ENCODE results near the gene TREML2. TPM values are rescaled to one million over a fixed set of nuclear protein-coding genes. Genes with fewer than 3 reads are reported as not detected.

Gene TREML2
- total RNA-seq, 6 experiments from 2014 or later: 0.06 to 0.20 (median 0.12) TPM; not detected in 2

GRCh38 chr6:41224800-41225199 lies 23.9 kb upstream of the TREML2 start:
- Histone ChIP-seq H3K27me3 (no peaks in the 10 kb centered on the region), H3K36me3 (no peaks in the 10 kb centered on the region), H3K4me1 (no peaks in the 10 kb centered on the region), H3K9me3 (no peaks in the 10 kb centered on the region), H3K27ac (no peak overlapping the region), H3K4me3 (no peak overlapping the region)
- no peak for DNase-seq
- ATAC-seq: no peak
- intact Hi-C loops (cut with DNase I): no loop called here
- no peak for TF ChIP-seq CTCF (IDR thresholded peaks at IDR 0.05)
- no peak for TF ChIP-seq POLR2A (IDR thresholded peaks at IDR 0.05)
- WGBS (ENCODE audit: insufficient coverage, low coverage, low lambda C conversion rate, missing lambda C conversion rate): 89% methylated on average over 1 of the region's 1 CpG

- H3K4me3 ChIP-seq: no peak overlapping the region
- WGBS (ENCODE audit: insufficient coverage, low coverage, low lambda C conversion rate, missing lambda C conversion rate): 60% methylated on average over 1 of the region's 5 CpGs
- H3K9me3 ChIP-seq: no peaks in the 10 kb centered on the region
- DNase-seq: no peak
- intact Hi-C loops (cut with DNase I): no loop called here
- peak in 1 of 4 donors; percentile 37 for ATAC-seq
- no peaks in the 10 kb centered on the region for H3K36me3 ChIP-seq
- no peaks in the 10 kb centered on the region for H3K4me1 ChIP-seq
- TF ChIP-seq CTCF (IDR thresholded peaks at IDR 0.05) (no peak), POLR2A (IDR thresholded peaks at IDR 0.05) (no peak)
- H3K27me3 ChIP-seq: no peaks in the 10 kb centered on the region
- H3K27ac ChIP-seq: no peak overlapping the region
Measured at GRCh38 chr6:41222513-41222912, 21.6 kb upstream of the TREML2 start.

GRCh38 chr6:41222045-41222444 lies 21.1 kb upstream of the TREML2 start:
- intact Hi-C loops (cut with DNase I): no loop called here
- TF ChIP-seq CTCF (IDR thresholded peaks at IDR 0.05): no peak
- no peak for TF ChIP-seq POLR2A (IDR thresholded peaks at IDR 0.05)
- no peak overlapping the region for H3K27ac ChIP-seq
- DNase-seq (no peak), ATAC-seq (no peak)
- no peaks in the 10 kb centered on the region for H3K9me3 ChIP-seq
- H3K4me3 ChIP-seq: no peak overlapping the region
- no peaks in the 10 kb centered on the region for H3K36me3 ChIP-seq
- 63% methylated on average over 3 of the region's 4 CpGs for WGBS (ENCODE audit: insufficient coverage, low coverage, low lambda C conversion rate, missing lambda C conversion rate)
- H3K27me3 ChIP-seq: no peaks in the 10 kb centered on the region
- no peaks in the 10 kb centered on the region for H3K4me1 ChIP-seq

- H3K36me3 ChIP-seq: no peaks in the 10 kb centered on the region
- H3K4me1 ChIP-seq: no peaks in the 10 kb centered on the region
- H3K27ac ChIP-seq: no peak overlapping the region
- H3K27me3 ChIP-seq: no peaks in the 10 kb centered on the region
- intact Hi-C loops (cut with DNase I): no loop called here
- H3K4me3 ChIP-seq: no peak overlapping the region
- DNase-seq (no peak), ATAC-seq (no peak)
- WGBS (ENCODE audit: insufficient coverage, low coverage, low lambda C conversion rate, missing lambda C conversion rate): 12% methylated on average over 4 of the region's 5 CpGs
- H3K9me3 ChIP-seq: no peaks in the 10 kb centered on the region
- TF ChIP-seq CTCF (IDR thresholded peaks at IDR 0.05) (no peak), POLR2A (IDR thresholded peaks at IDR 0.05) (no peak)
Measured at GRCh38 chr6:41216616-41217015, 15.7 kb upstream of the TREML2 start.

GRCh38 chr6:41215777-41216176 lies 14.8 kb upstream of the TREML2 start:
- Histone ChIP-seq H3K9me3 (no peaks in the 10 kb centered on the region), H3K27me3 (no peaks in the 10 kb centered on the region), H3K27ac (no peak overlapping the region), H3K36me3 (no peaks in the 10 kb centered on the region), H3K4me1 (no peaks in the 10 kb centered on the region), H3K4me3 (no peak overlapping the region)
- WGBS (ENCODE audit: insufficient coverage, low coverage, low lambda C conversion rate, missing lambda C conversion rate): 90% methylated on average over 5 of the region's 5 CpGs
- intact Hi-C loops (cut with DNase I): no loop called here
- TF ChIP-seq CTCF (IDR thresholded peaks at IDR 0.05) (no peak), POLR2A (IDR thresholded peaks at IDR 0.05) (no peak)
- ATAC-seq (no peak), DNase-seq (no peak)

Data from right lobe of liver (tissue), 6 donors.